Keratinocyte (primary cell): Measurements from ENCODE around the gene ADAMTSL1. TPM values are rescaled to one million over a fixed set of nuclear protein-coding genes. Genes with fewer than 3 reads are reported as not detected.

Source experiments
- DNase-seq: peaks from one replicate; pipeline ENCODE4 v3.0.0-alpha.2; 2011; ENCODE audit warnings: low read depth, missing footprints, low spot score
- FAIRE-seq: peaks from 2 replicates; lab custom pipeline; 2011; peaks lifted over from hg19 to GRCh38; lab: Jason Lieb, UNC
- H2AFZ ChIP-seq: 2 replicates; pipeline ENCODE4 v1.6.0; 2012; ENCODE audit warnings: low read length, control low read depth, inconsistent platforms; ENCODE audit not compliant: control insufficient read depth
- H3K27ac ChIP-seq: 2 replicates; pipeline ENCODE4 v1.5.1; 2011; ENCODE audit warnings: low read length; ENCODE audit not compliant: control insufficient read depth, insufficient read depth
- H3K27me3 ChIP-seq: 3 replicates; pipeline ENCODE4 v1.6.0; 2011; ENCODE audit warnings: low read length; ENCODE audit not compliant: control insufficient read depth, insufficient read depth; ENCODE audit errors: extremely low read depth
- H3K36me3 ChIP-seq, 2 experiments: 2 replicates in 1 of 2; 3 replicates in 1 of 2; pipeline ENCODE4 v1.5.1; 2011; ENCODE audit warnings: low read length in 2 of 2, mild to moderate bottlenecking in 1 of 2; ENCODE audit not compliant: control insufficient read depth in 2 of 2, insufficient read depth in 2 of 2; ENCODE audit errors: extremely low read depth in 1 of 2
- H3K4me1 ChIP-seq: 3 replicates; pipeline ENCODE4 v1.5.1; 2011; ENCODE audit warnings: low read length; ENCODE audit not compliant: control insufficient read depth, insufficient read depth; ENCODE audit errors: extremely low read depth
- H3K4me2 ChIP-seq: 3 replicates; pipeline ENCODE4 v1.6.0; 2011; ENCODE audit warnings: low read depth, low read length; ENCODE audit not compliant: control insufficient read depth, insufficient read depth; ENCODE audit errors: extremely low read depth
- H3K4me3 ChIP-seq, 3 experiments: fragments of 200-600 bp in 1 of 3; sonication (generic) in 1 of 3; 2 replicates in 2 of 3; 3 replicates in 1 of 3; pipeline ENCODE4 v1.5.1; 2011 to 2016; ENCODE audit warnings: low read length in 3 of 3, mild to moderate bottlenecking in 3 of 3, control low read depth in 2 of 3, inconsistent platforms in 1 of 3, low read depth in 1 of 3, mixed read lengths in 1 of 3, mixed run types in 1 of 3, moderate library complexity in 1 of 3; ENCODE audit not compliant: control insufficient read depth in 2 of 3, insufficient read depth in 2 of 3; ENCODE audit errors: extremely low read depth in 1 of 3
- H3K79me2 ChIP-seq: 2 replicates; pipeline ENCODE4 v1.6.0; 2012; ENCODE audit warnings: low read length; ENCODE audit not compliant: control insufficient read depth, insufficient read depth
- H3K9ac ChIP-seq: 3 replicates; pipeline ENCODE4 v1.6.0; 2011; ENCODE audit warnings: low read length; ENCODE audit not compliant: control insufficient read depth, insufficient read depth; ENCODE audit errors: extremely low read depth
- H3K9me1 ChIP-seq: 3 replicates; pipeline ENCODE4 v1.6.0; 2011; ENCODE audit warnings: low read length; ENCODE audit not compliant: control insufficient read depth, insufficient read depth; ENCODE audit errors: extremely low read depth
- H3K9me3 ChIP-seq: 2 replicates; pipeline ENCODE4 v1.5.1; 2012; ENCODE audit warnings: low read depth, low read length; ENCODE audit not compliant: control insufficient read depth
- H4K20me1 ChIP-seq: 3 replicates; pipeline ENCODE4 v1.6.0; 2011; ENCODE audit warnings: low read length; ENCODE audit not compliant: control insufficient read depth, insufficient read depth; ENCODE audit errors: extremely low read depth
- EZH2 ChIP-seq: IDR thresholded peaks from one replicate; pipeline ENCODE4 v1.6.1; 2012; ENCODE audit warnings: inconsistent platforms, mild to moderate bottlenecking, low read length, moderate library complexity
- dilution Hi-C: fragments of 300-500 bp; cut with MboI; formaldehyde crosslinking; loops from one replicate; pipeline ENCODE4 v1.7.0; 2020; ENCODE audit warnings: low sequenced_read_pairs; ENCODE audit not compliant: extremely low pct_ligation_motif_present
- polyA plus RNA-seq, 5 experiments: library from polyadenylated mRNA; depleted of rRNA in 3 of 5; stranded (reverse) in 3 of 5; stranded (forward) in 1 of 5; unstranded in 1 of 5; fragments of >200 nt; gene quantifications; 1 replicate in 1 of 5; 2 replicates in 3 of 5; 3 replicates in 1 of 5; pipeline versions ENCODE4 v1.2.1 to v1.2.3, GENCODE V29; 2011 to 2012; ENCODE audit warnings: missing spikeins in 2 of 5, low read depth in 1 of 5, low replicate concordance in 1 of 5
- TF ChIP-seq, protein P1 (sequence below), 3 experiments: IDR thresholded peaks in 1 of 3; conservative IDR thresholded peaks in 1 of 3; optimal IDR thresholded peaks in 1 of 3; 2 replicates in 2 of 3; 3 replicates in 1 of 3; pipeline versions ENCODE3 to v1.5.1; 2011; ENCODE audit warnings: low read length in 3 of 3, mild to moderate bottlenecking in 3 of 3, moderate library complexity in 2 of 3, control low read depth in 1 of 3, inconsistent platforms in 1 of 3; ENCODE audit not compliant: insufficient read depth in 2 of 3; ENCODE audit errors: extremely low read depth in 1 of 3

ADAMTSL1 gene
- polyA plus RNA-seq, 1 donor (not counting 4 experiments of a cell fraction or from before 2014, with no cell fraction given): 1.1 TPM

GRCh38 chr9:18783909-18784308 is 310.0 kb downstream of the ADAMTSL1 start:
- Histone ChIP-seq H3K4me1 (no peaks in the 10 kb centered on the region), H3K4me3 (no peak overlapping the region), H3K27ac (no peak overlapping the region), H3K9ac (no peak overlapping the region), H3K79me2 (no peaks in the 10 kb centered on the region), H3K36me3 (no peaks in the 10 kb centered on the region), H3K4me2 (no peak overlapping the region), H3K9me3 (no peaks in the 10 kb centered on the region), H3K27me3 (no peaks in the 10 kb centered on the region), H4K20me1 (no peaks in the 10 kb centered on the region), H2AFZ (no peak overlapping the region), H3K9me1 (no peaks in the 10 kb centered on the region)
- dilution Hi-C loops: no loop called here
- DNase-seq: no peak
- FAIRE-seq: no peak
- TF ChIP-seq, protein P1, sequence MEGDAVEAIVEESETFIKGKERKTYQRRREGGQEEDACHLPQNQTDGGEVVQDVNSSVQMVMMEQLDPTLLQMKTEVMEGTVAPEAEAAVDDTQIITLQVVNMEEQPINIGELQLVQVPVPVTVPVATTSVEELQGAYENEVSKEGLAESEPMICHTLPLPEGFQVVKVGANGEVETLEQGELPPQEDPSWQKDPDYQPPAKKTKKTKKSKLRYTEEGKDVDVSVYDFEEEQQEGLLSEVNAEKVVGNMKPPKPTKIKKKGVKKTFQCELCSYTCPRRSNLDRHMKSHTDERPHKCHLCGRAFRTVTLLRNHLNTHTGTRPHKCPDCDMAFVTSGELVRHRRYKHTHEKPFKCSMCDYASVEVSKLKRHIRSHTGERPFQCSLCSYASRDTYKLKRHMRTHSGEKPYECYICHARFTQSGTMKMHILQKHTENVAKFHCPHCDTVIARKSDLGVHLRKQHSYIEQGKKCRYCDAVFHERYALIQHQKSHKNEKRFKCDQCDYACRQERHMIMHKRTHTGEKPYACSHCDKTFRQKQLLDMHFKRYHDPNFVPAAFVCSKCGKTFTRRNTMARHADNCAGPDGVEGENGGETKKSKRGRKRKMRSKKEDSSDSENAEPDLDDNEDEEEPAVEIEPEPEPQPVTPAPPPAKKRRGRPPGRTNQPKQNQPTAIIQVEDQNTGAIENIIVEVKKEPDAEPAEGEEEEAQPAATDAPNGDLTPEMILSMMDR (optimal IDR thresholded peaks at IDR 0.05 in 1 of 3, IDR thresholded peaks at IDR 0.05 in 1 of 3, conservative IDR thresholded peaks at IDR 0.05 in 1 of 3; ENCODE audit: extremely low read depth in 1 of 3, insufficient read depth in 2 of 3, low read length in 3 of 3): no peak
- TF ChIP-seq EZH2: no peak

GRCh38 chr9:18785604-18786003 is 311.7 kb downstream of the ADAMTSL1 start:
- Histone ChIP-seq H3K9me3 (no peaks in the 10 kb centered on the region), H3K4me1 (no peaks in the 10 kb centered on the region), H3K27ac (no peak overlapping the region), H2AFZ (no peak overlapping the region), H3K36me3 (no peaks in the 10 kb centered on the region), H3K4me3 (no peak overlapping the region), H3K27me3 (no peaks in the 10 kb centered on the region), H3K9ac (no peak overlapping the region), H4K20me1 (no peaks in the 10 kb centered on the region), H3K4me2 (no peak overlapping the region), H3K9me1 (no peaks in the 10 kb centered on the region), H3K79me2 (no peaks in the 10 kb centered on the region)
- DNase-seq (no peak), FAIRE-seq (no peak)
- TF ChIP-seq EZH2: no peak
- TF ChIP-seq, protein P1 (optimal IDR thresholded peaks at IDR 0.05 in 1 of 3, IDR thresholded peaks at IDR 0.05 in 1 of 3, conservative IDR thresholded peaks at IDR 0.05 in 1 of 3; ENCODE audit: extremely low read depth in 1 of 3, insufficient read depth in 2 of 3, low read length in 3 of 3): no peak
- dilution Hi-C loops: no loop called here
